Prostate gland (tissue), 2 donors: ENCODE results near the gene ORAI3.

Experiments
- CTCF ChIP-seq, 4 experiments: fragments of 200-600 bp in 2 of 4; fragments of 450-650 bp in 2 of 4; sonication (generic) in 2 of 4; IDR thresholded peaks; 1 replicate in 3 of 4; 2 replicates in 1 of 4; pipeline ENCODE4 v1.5.1; 2016 to 2019; ENCODE audit warnings: antibody characterized with exemption in 4 of 4, mild to moderate bottlenecking in 2 of 4, moderate library complexity in 2 of 4
- POLR2A ChIP-seq: fragments of 450-650 bp; IDR thresholded peaks from one replicate; pipeline ENCODE4 v1.6.1; 2016; ENCODE audit warnings: antibody characterized with exemption, mild to moderate bottlenecking

GRCh38 chr16:30931068-30931650 is 17.7 kb upstream of the ORAI3 start:
- TF ChIP-seq CTCF (IDR thresholded peaks at IDR 0.05): no peak
- TF ChIP-seq POLR2A: no peak
